Thymus (tissue), 14 donors: ENCODE measurements around the gene PIGC. TPM values are rescaled to one million over a fixed set of nuclear protein-coding genes. Genes with fewer than 3 reads are reported as not detected.

Experiments used
- DNase-seq, 9 donors: peaks; one replicate each; pipeline ENCODE4 v3.0.0-alpha.2; 2013; ENCODE audit warnings: low spot score in 9 of 9, low read depth in 6 of 9, missing footprints in 1 of 9
- H3K27ac ChIP-seq, 2 donors: one replicate each; pipeline ENCODE4 v1.5.1; 2013; ENCODE audit warnings: control low read depth in 1 of 2, low read depth in 1 of 2, low read length in 1 of 2, mild to moderate bottlenecking in 1 of 2, moderate library complexity in 1 of 2
- H3K27me3 ChIP-seq, 2 donors: one replicate each; pipeline ENCODE4 v1.5.1; 2013; ENCODE audit warnings: low read length in 1 of 2; ENCODE audit not compliant: control insufficient read depth in 2 of 2, insufficient read depth in 1 of 2
- H3K36me3 ChIP-seq, 2 donors: one replicate each; pipeline ENCODE4 v1.5.1; 2013; ENCODE audit warnings: low read length in 1 of 2, mild to moderate bottlenecking in 1 of 2, moderate library complexity in 1 of 2; ENCODE audit not compliant: control insufficient read depth in 2 of 2, insufficient read depth in 2 of 2
- H3K4me1 ChIP-seq, 2 donors: one replicate each; pipeline ENCODE4 v1.5.1; 2013; ENCODE audit warnings: low read length in 2 of 2; ENCODE audit not compliant: control insufficient read depth in 2 of 2, insufficient read depth in 2 of 2
- H3K4me3 ChIP-seq, 2 donors: one replicate each; pipeline ENCODE4 v1.5.1; 2013; ENCODE audit warnings: low read length in 2 of 2, control low read depth in 1 of 2, mild to moderate bottlenecking in 1 of 2
- H3K9me3 ChIP-seq, 2 donors: one replicate each; pipeline ENCODE4 v1.5.1; 2013; ENCODE audit warnings: low read length in 1 of 2, mild to moderate bottlenecking in 1 of 2; ENCODE audit not compliant: control insufficient read depth in 2 of 2, insufficient read depth in 1 of 2
- whole genome bisulfite sequencing: extraction: QIAGEN DNeasy Blood & Tissue Kit; methylation state at CpG from one replicate; pipeline ENCODE4 v1.1.7; 2013; 5-methylcytosine and 5-hydroxymethylcytosine counted together
- long read RNA-seq, 10 donors: transcript quantifications; one replicate each; lab custom pipeline, GENCODE V29; 2026
- polyA plus RNA-seq: library from polyadenylated mRNA; stranded (reverse); fragments of 200-250 nt; gene quantifications from one replicate; pipeline ENCODE4 v1.2.3, GENCODE V29; 2013
- total RNA-seq: library from RNA; stranded (reverse); fragments of 120-200 nt; gene quantifications from one replicate; pipeline ENCODE4 v1.2.4, GENCODE V29; 2013
- donor health status: healthy.

Gene PIGC
- total RNA-seq, result 32.1 TPM
- polyA plus RNA-seq, result 41.0 TPM
- long read RNA-seq, donor 1, partial matches to known transcripts, result 0 of 5 reads
- long read RNA-seq, donor 1, other reads (novel, unspliced or antisense), result 0 of 5 reads
- long read RNA-seq, donor 2, transcript PIGC-201 (2 exons, 1,447 nt), result major isoform, 26 of 36 reads
- long read RNA-seq, donor 2, transcript PIGC-202 (1 exons, 2,630 nt), result minor isoform, 9 of 36 reads
- long read RNA-seq, donor 2, partial matches to known transcripts, result 0 of 36 reads
- long read RNA-seq, donor 2, other reads (novel, unspliced or antisense), result 0 of 36 reads
- long read RNA-seq, donor 3, transcript PIGC-202 (1 exons, 2,630 nt), result minor isoform, 11 of 28 reads
- long read RNA-seq, donor 3, transcript PIGC-201 (2 exons, 1,447 nt), result major isoform, 16 of 28 reads
- long read RNA-seq, donor 3, partial matches to known transcripts, result 0 of 28 reads
- long read RNA-seq, donor 3, other reads (novel, unspliced or antisense), result 0 of 28 reads
- long read RNA-seq, donor 4, transcript PIGC-201 (2 exons, 1,447 nt), result major isoform, 10 of 16 reads
- long read RNA-seq, donor 4, transcript PIGC-202 (1 exons, 2,630 nt), result minor isoform, 6 of 16 reads
- long read RNA-seq, donor 4, partial matches to known transcripts, result 0 of 16 reads
- long read RNA-seq, donor 4, other reads (novel, unspliced or antisense), result 0 of 16 reads
- long read RNA-seq, donor 5, transcript PIGC-202 (1 exons, 2,630 nt), result major isoform, 25 of 50 reads
- long read RNA-seq, donor 5, transcript PIGC-201 (2 exons, 1,447 nt), result minor isoform, 18 of 50 reads
- long read RNA-seq, donor 5, partial matches to known transcripts, result 0 of 50 reads
- long read RNA-seq, donor 5, other reads (novel, unspliced or antisense), result 7 of 50 reads
- long read RNA-seq, donor 6, transcript PIGC-201 (2 exons, 1,447 nt), result major isoform, 8 of 10 reads
- long read RNA-seq, donor 6, partial matches to known transcripts, result 0 of 10 reads
- long read RNA-seq, donor 6, other reads (novel, unspliced or antisense), result 0 of 10 reads
- long read RNA-seq, donor 7, transcript PIGC-201 (2 exons, 1,447 nt), result major isoform, 20 of 26 reads
- long read RNA-seq, donor 7, transcript PIGC-202 (1 exons, 2,630 nt), result minor isoform, 6 of 26 reads
- long read RNA-seq, donor 7, partial matches to known transcripts, result 0 of 26 reads
- long read RNA-seq, donor 7, other reads (novel, unspliced or antisense), result 0 of 26 reads
- long read RNA-seq, donor 8, transcript PIGC-201 (2 exons, 1,447 nt), result major isoform, 6 of 8 reads
- long read RNA-seq, donor 8, partial matches to known transcripts, result 0 of 8 reads
- long read RNA-seq, donor 8, other reads (novel, unspliced or antisense), result 0 of 8 reads
- long read RNA-seq, donor 9, transcript PIGC-201 (2 exons, 1,447 nt), result major isoform, 11 of 16 reads
- long read RNA-seq, donor 9, transcript PIGC-202 (1 exons, 2,630 nt), result minor isoform, 5 of 16 reads
- long read RNA-seq, donor 9, partial matches to known transcripts, result 0 of 16 reads
- long read RNA-seq, donor 9, other reads (novel, unspliced or antisense), result 0 of 16 reads
- long read RNA-seq, donor 10, transcript PIGC-202 (1 exons, 2,630 nt), result minor isoform, 7 of 19 reads
- long read RNA-seq, donor 10, transcript PIGC-201 (2 exons, 1,447 nt), result major isoform, 12 of 19 reads
- long read RNA-seq, donor 10, partial matches to known transcripts, result 0 of 19 reads
- long read RNA-seq, donor 10, other reads (novel, unspliced or antisense), result 0 of 19 reads

GRCh38 chr1:172443666-172444453 lies at the start of gene PIGC:
Gene PIGC (minus strand): TSS chr1:172444069. CDS start chr1:172442622, 1,447 bp downstream.
- DNase-seq, result peak in 8 of 9 donors; percentile 63 to 92 (median 80)
- H3K27me3 ChIP-seq, result no peaks in the 10 kb centered on the region
- H3K27ac ChIP-seq, result peak within 1 kb of the TSS; percentile 52 to 87
- no peaks in the 10 kb centered on the region for H3K9me3 ChIP-seq
- 9% methylated on average over 43 of the region's 43 CpGs for WGBS
- peak within 1 kb of the TSS; percentile 83 for H3K4me3 ChIP-seq
- peaks cover 3 to 14% of the 10 kb centered on the region in 2 donors for H3K36me3 ChIP-seq
- peaks cover 0 to 4% of the 10 kb centered on the region in 2 donors for H3K4me1 ChIP-seq

- 90% methylated on average over 1 of the region's 1 CpG for WGBS
- DNase-seq, result no peak
- Histone ChIP-seq H3K27ac (no peak overlapping the region), H3K9me3 (no peaks in the 10 kb centered on the region), H3K4me1 (no peaks in the 10 kb centered on the region), H3K36me3 (no peaks in the 10 kb centered on the region), H3K27me3 (no peaks in the 10 kb centered on the region), H3K4me3 (no peak overlapping the region)
These were observed 48.6 kb upstream of the PIGC start for GRCh38 chr1:172492421-172492820.

- Histone ChIP-seq H3K4me3 (no peak overlapping the region), H3K4me1 (no peaks in the 10 kb centered on the region), H3K27me3 (no peaks in the 10 kb centered on the region), H3K36me3 (no peaks in the 10 kb centered on the region), H3K9me3 (no peaks in the 10 kb centered on the region), H3K27ac (no peak overlapping the region)
- no peak for DNase-seq
- WGBS, result 96% methylated on average over 3 of the region's 3 CpGs
These were observed 46.0 kb upstream of the PIGC start for GRCh38 chr1:172489847-172490246.

- WGBS, result 97% methylated on average over 3 of the region's 3 CpGs
- DNase-seq, result no peak
- Histone ChIP-seq H3K4me3 (no peak overlapping the region), H3K27me3 (no peaks in the 10 kb centered on the region), H3K36me3 (no peaks in the 10 kb centered on the region), H3K9me3 (no peaks in the 10 kb centered on the region), H3K27ac (no peak overlapping the region), H3K4me1 (no peaks in the 10 kb centered on the region)
These were observed 44.5 kb upstream of the PIGC start for GRCh38 chr1:172488393-172488792.

- peak in 2 of 9 donors; percentile 9 to 23 for DNase-seq
- 28% methylated on average over 4 of the region's 4 CpGs for WGBS
- no peak overlapping the region for H3K27ac ChIP-seq
- H3K4me3 ChIP-seq, result no peak overlapping the region
- no peaks in the 10 kb centered on the region for H3K9me3 ChIP-seq
- no peaks in the 10 kb centered on the region for H3K4me1 ChIP-seq
- no peaks in the 10 kb centered on the region for H3K27me3 ChIP-seq
- no peaks in the 10 kb centered on the region for H3K36me3 ChIP-seq
These were observed 43.7 kb upstream of the PIGC start for GRCh38 chr1:172487550-172487949.

GRCh38 chr1:172486805-172487454 lies 43.1 kb upstream of the PIGC start:
- 72% methylated on average over 3 of the region's 3 CpGs for WGBS
- Histone ChIP-seq H3K9me3 (no peaks in the 10 kb centered on the region), H3K4me1 (no peaks in the 10 kb centered on the region), H3K36me3 (no peaks in the 10 kb centered on the region), H3K27me3 (no peaks in the 10 kb centered on the region), H3K4me3 (no peak overlapping the region), H3K27ac (no peak overlapping the region)
- DNase-seq, result no peak

GRCh38 chr1:172485626-172486025 lies 41.8 kb upstream of the PIGC start:
- H3K36me3 ChIP-seq, result no peaks in the 10 kb centered on the region
- H3K9me3 ChIP-seq, result no peaks in the 10 kb centered on the region
- H3K27me3 ChIP-seq, result no peaks in the 10 kb centered on the region
- H3K4me3 ChIP-seq, result no peak overlapping the region
- no peak for DNase-seq
- WGBS, result 78% methylated on average over 5 of the region's 5 CpGs
- H3K27ac ChIP-seq, result no peak overlapping the region
- H3K4me1 ChIP-seq, result no peaks in the 10 kb centered on the region
